ENCODE data around the gene EPAS1. TPM values are rescaled to one million over a fixed set of nuclear protein-coding genes. Genes with fewer than 3 reads are reported as not detected.

EPAS1 gene
- total and polyA plus RNA-seq, 9 of the 15 experiments (the other 6 are each of a cell fraction or from before 2014, with no cell fraction given) = 0.25 to 11.2 (median 4.1) TPM

- TF ChIP-seq ERF (CRISPR knock-in tag; IDR thresholded peaks at IDR 0.05) (peak; percentile 25; the same call in 1 of the 2 replicates), SMARCA4 (IDR thresholded peaks at IDR 0.05) (no peak), ZNF586 (CRISPR knock-in tag; conservative IDR thresholded peaks at IDR 0.05) (no peak), SRSF7 (optimal IDR thresholded peaks at IDR 0.05; ENCODE audit: low read depth, low read length) (no peak), E2F6 (IDR thresholded peaks at IDR 0.05; ENCODE audit: borderline replicate concordance in 1 of 2, extremely low read depth in 1 of 2, insufficient read depth in 1 of 2, insufficient read length in 1 of 2, low read depth in 1 of 2, low read length in 1 of 2, poor library complexity in 1 of 2, severe bottlenecking in 1 of 2) (peak in 1 of 2 experiments; percentile 15), ZSCAN32 (CRISPR knock-in tag; IDR thresholded peaks at IDR 0.05) (no peak), RBM25 (IDR thresholded peaks at IDR 0.05; ENCODE audit: low read depth, low read length, severe bottlenecking) (no peak), ZBTB9 (CRISPR knock-in tag; IDR thresholded peaks at IDR 0.05) (peak; percentile 98), MECOM (CRISPR knock-in tag; IDR thresholded peaks at IDR 0.05) (no peak), KAT2B (IDR thresholded peaks at IDR 0.05; ENCODE audit: low read depth, low read length) (no peak), ZEB2 (IDR thresholded peaks at IDR 0.05) (no peak), ZNF592 (IDR thresholded peaks at IDR 0.05) (no peak), ZNF184 (CRISPR knock-in tag; IDR thresholded peaks at IDR 0.05) (no peak), ETV5 (CRISPR knock-in tag; IDR thresholded peaks at IDR 0.05; ENCODE audit: low read depth) (no peak), SIRT6 (IDR thresholded peaks at IDR 0.05; ENCODE audit: low read depth, low read length) (no peak), ATF4 (CRISPR knock-in tag; IDR thresholded peaks at IDR 0.05) (no peak), BCL6 (CRISPR knock-in tag; IDR thresholded peaks at IDR 0.05) (no peak), RB1 (IDR thresholded peaks at IDR 0.05; ENCODE audit: low read depth) (no peak), ARID3A (IDR thresholded peaks at IDR 0.05; ENCODE audit: borderline replicate concordance, low read depth, low read length) (no peak), CTBP1 (IDR thresholded peaks at IDR 0.05; ENCODE audit: borderline replicate concordance) (peak; percentile 86), DDX20 (tag; IDR thresholded peaks at IDR 0.05; ENCODE audit: low read depth) (no peak)
These were observed 131.8 kb downstream of the EPAS1 start (continued) for GRCh38 chr2:46428911-46429436.
